ENCODE results near the gene VPS13D. TPM values are rescaled to one million over a fixed set of nuclear protein-coding genes. Genes with fewer than 3 reads are reported as not detected.

VPS13D gene
- total and polyA plus RNA-seq, 2 experiments from 2014 or later, result 10.7 to 34.9 TPM

- no peak for TF ChIP-seq JUNB (IDR thresholded peaks at IDR 0.05; ENCODE audit: unreplicated experiment)
- TF ChIP-seq ZNF462 (CRISPR knock-in tag; IDR thresholded peaks at IDR 0.05), result no peak
- no peak for TF ChIP-seq ZNF114 (CRISPR knock-in tag; IDR thresholded peaks at IDR 0.05)
These were observed 172.4 kb downstream of the VPS13D start (continued) for GRCh38 chr1:12402159-12402673.

GRCh38 chr1:12402842-12403241, 173.0 kb downstream of the VPS13D start:
- ATAC-seq (no peak), DNase-seq (ENCODE audit: low spot score) (no peak)
- Histone ChIP-seq H3K27ac (ENCODE audit: low read depth) (no peak overlapping the region), H3K27me3 (ENCODE audit: insufficient read depth) (no peaks in the 10 kb centered on the region), H3K4me2 (no peak overlapping the region), H3K9me2 (ENCODE audit: insufficient read depth) (no peaks in the 10 kb centered on the region), H4K20me1 (replicated peaks; ENCODE audit: insufficient read depth) (no peaks in the 10 kb centered on the region), H3K4me3 (no peak overlapping the region), H3K4me1 (ENCODE audit: insufficient read depth) (0 out of 2 replicates have a peak, but pooled peaks cover 3% of the 10 kb centered on the region), H3K36me3 (ENCODE audit: insufficient read depth) (peaks cover 6% of the 10 kb centered on the region; the same call in 1 of the 2 replicates), H2AFZ (no peak overlapping the region), H3F3A (replicated peaks; ENCODE audit: low read depth) (no peaks in the 10 kb centered on the region), H3K79me2 (replicated peaks; ENCODE audit: insufficient read depth) (no peaks in the 10 kb centered on the region)
- Mint-ChIP-seq H3K4me3 (no peak overlapping the region), H3K4me1 (peaks cover 9% of the 10 kb centered on the region; the same call in 2 of the 3 replicates), H3K27ac (no peak overlapping the region), H3K36me3 (ENCODE audit: low read depth) (peaks cover 13% of the 10 kb centered on the region), H3K27me3 (ENCODE audit: insufficient read depth, low read depth, poor library complexity) (no peaks in the 10 kb centered on the region), H3K9me3 (no peaks in the 10 kb centered on the region)
- no peak for TF ChIP-seq POLR2AphosphoS5 (IDR thresholded peaks at IDR 0.05; ENCODE audit: low read depth)
- no peak for TF ChIP-seq CREB1 (CRISPR knock-in tag; IDR thresholded peaks at IDR 0.05; ENCODE audit: low read depth)
- TF ChIP-seq JUNB (IDR thresholded peaks at IDR 0.05; ENCODE audit: unreplicated experiment), result no peak
- TF ChIP-seq EZH2phosphoT487 (IDR thresholded peaks at IDR 0.05; ENCODE audit: unreplicated experiment), result no peak

Measured in GM23338 (cell line).